Liver (tissue), 9 donors: ENCODE data around the gene DERL2. TPM values are rescaled to one million over a fixed set of nuclear protein-coding genes. Genes with fewer than 3 reads are reported as not detected.

Source experiments
- DNase-seq: peaks from one replicate; pipeline ENCODE4 v3.0.0-alpha.2; 2017; ENCODE audit warnings: low spot score
- H3K27ac ChIP-seq, 2 donors: one replicate each; pipeline ENCODE4 v1.7.0; 2013; ENCODE audit warnings: inconsistent platforms in 2 of 2, low read length in 2 of 2, control low read depth in 1 of 2, low read depth in 1 of 2, mild to moderate bottlenecking in 1 of 2
- H3K27me3 ChIP-seq, 4 donors: one replicate each; pipeline versions ENCODE4 v1.6.1 to v1.7.0; 2013; ENCODE audit warnings: low read length in 3 of 4, inconsistent platforms in 1 of 4, mild to moderate bottlenecking in 1 of 4, moderate library complexity in 1 of 4; ENCODE audit not compliant: control insufficient read depth in 4 of 4, insufficient read depth in 4 of 4
- H3K36me3 ChIP-seq, 4 donors: one replicate each; pipeline versions ENCODE4 v1.6.1 to v1.7.0; 2013; ENCODE audit warnings: low read length in 3 of 4, mild to moderate bottlenecking in 3 of 4, low read depth in 1 of 4, moderate library complexity in 1 of 4; ENCODE audit not compliant: control insufficient read depth in 4 of 4, insufficient read depth in 3 of 4
- H3K4me1 ChIP-seq, 4 donors: one replicate each; pipeline versions ENCODE4 v1.6.1 to v1.7.0; 2013; ENCODE audit warnings: low read length in 3 of 4, mild to moderate bottlenecking in 3 of 4, moderate library complexity in 1 of 4; ENCODE audit not compliant: control insufficient read depth in 4 of 4, insufficient read depth in 4 of 4
- H3K4me3 ChIP-seq, 3 donors: one replicate each; pipeline versions ENCODE4 v1.6.1 to v1.7.0; 2013; ENCODE audit warnings: low read length in 3 of 3, control low read depth in 1 of 3, low read depth in 1 of 3, mild to moderate bottlenecking in 1 of 3
- H3K9ac ChIP-seq, 2 donors: one replicate each; pipeline ENCODE4 v1.7.0; 2013; ENCODE audit warnings: low read length in 2 of 2, mild to moderate bottlenecking in 2 of 2, moderate library complexity in 2 of 2, control low read depth in 1 of 2, low read depth in 1 of 2
- H3K9me3 ChIP-seq, 4 donors: one replicate each; pipeline versions ENCODE4 v1.6.1 to v1.7.0; 2013; ENCODE audit warnings: low read length in 3 of 4; ENCODE audit not compliant: control insufficient read depth in 4 of 4
- EGR1 ChIP-seq, 2 donors: IDR thresholded peaks; 2 replicates each; pipeline ENCODE4 v1.6.1; 2016 to 2018; ENCODE audit warnings: antibody characterized with exemption in 2 of 2, low read depth in 2 of 2
- FOXA1 ChIP-seq: IDR thresholded peaks from 2 replicates; pipeline ENCODE4 v1.6.1; 2016; ENCODE audit warnings: antibody characterized with exemption
- FOXA2 ChIP-seq: IDR thresholded peaks from 2 replicates; pipeline ENCODE4 v1.6.1; 2016; ENCODE audit warnings: antibody characterized with exemption
- GABPA ChIP-seq, 2 donors: IDR thresholded peaks in 1 of 2; conservative IDR thresholded peaks in 1 of 2; 2 replicates each; pipeline ENCODE4 v1.6.1; 2016; ENCODE audit warnings: antibody characterized with exemption in 2 of 2, mild to moderate bottlenecking in 1 of 2, moderate library complexity in 1 of 2
- HNF4A ChIP-seq, 2 donors: conservative IDR thresholded peaks; 2 replicates each; pipeline ENCODE4 v1.6.1; 2016; ENCODE audit warnings: antibody characterized with exemption in 2 of 2, mild to moderate bottlenecking in 2 of 2
- HNF4G ChIP-seq: IDR thresholded peaks from 2 replicates; pipeline ENCODE4 v1.6.1; 2016; ENCODE audit warnings: antibody characterized with exemption
- JUND ChIP-seq, 2 donors: IDR thresholded peaks; 2 replicates each; pipeline ENCODE4 v1.6.1; 2016; ENCODE audit warnings: antibody characterized with exemption in 2 of 2
- NR2F2 ChIP-seq: IDR thresholded peaks from 2 replicates; pipeline ENCODE4 v1.6.1; 2016; ENCODE audit warnings: antibody characterized with exemption
- RAD21 ChIP-seq, 2 donors: IDR thresholded peaks; 2 replicates each; pipeline ENCODE4 v1.6.1; 2016; ENCODE audit warnings: antibody characterized with exemption in 2 of 2, mild to moderate bottlenecking in 2 of 2
- RXRA ChIP-seq, 2 donors: IDR thresholded peaks; 2 replicates each; pipeline ENCODE4 v1.6.1; 2017 to 2018; ENCODE audit warnings: antibody characterized with exemption in 2 of 2, mild to moderate bottlenecking in 1 of 2
- SP1 ChIP-seq: IDR thresholded peaks from 2 replicates; pipeline ENCODE4 v1.6.1; 2018; ENCODE audit warnings: antibody characterized with exemption, mild to moderate bottlenecking
- TAF1 ChIP-seq: conservative IDR thresholded peaks from 2 replicates; pipeline ENCODE4 v1.6.1; 2016; ENCODE audit warnings: antibody characterized with exemption, mild to moderate bottlenecking
- YY1 ChIP-seq: IDR thresholded peaks from 2 replicates; pipeline ENCODE4 v1.6.1; 2016; ENCODE audit warnings: antibody characterized with exemption, mild to moderate bottlenecking
- WGBS: extraction: QIAGEN DNeasy Blood & Tissue Kit; methylation state at CpG from one replicate; pipeline ENCODE4 v1.1.7; 2013; 5-methylcytosine and 5-hydroxymethylcytosine counted together
- polyA plus RNA-seq, 2 donors: library from polyadenylated mRNA; stranded (reverse) in 1 of 2; unstranded in 1 of 2; fragments of 200-250 nt in 1 of 2; fragments of >200 nt in 1 of 2; fragmentation: Nextera tagmentation in 1 of 2; extraction: Ambion mirVana in 1 of 2; gene quantifications; one replicate each; pipeline versions ENCODE4 v1.2.1 to v1.2.3, GENCODE V29; 2013 to 2015
- total RNA-seq, 2 donors: library from RNA; depleted of rRNA; stranded (reverse); fragments of >200 nt; gene quantifications; one replicate each; pipeline ENCODE4 v1.2.3, GENCODE V29; 2014
- TF ChIP-seq, protein P1 (sequence below): IDR thresholded peaks from 2 replicates; pipeline ENCODE4 v1.6.1; 2016; ENCODE audit warnings: antibody characterized with exemption
- TF ChIP-seq, protein P2 (sequence below): IDR thresholded peaks from 2 replicates; pipeline ENCODE4 v1.6.1; 2016; ENCODE audit warnings: antibody characterized with exemption
- TF ChIP-seq, protein P3 (sequence below): IDR thresholded peaks from 2 replicates; pipeline ENCODE4 v1.6.1; 2016; ENCODE audit warnings: antibody characterized with exemption, mild to moderate bottlenecking
- TF ChIP-seq, protein P4 (sequence below): fragments of 150-350 bp; IDR thresholded peaks from 2 replicates; pipeline ENCODE4 v1.5.1; 2017; ENCODE audit warnings: improper control_type of control experiment, low read depth, low read length; ENCODE audit not compliant: missing input control
- TF ChIP-seq, protein P5 (sequence below): IDR thresholded peaks from 2 replicates; pipeline ENCODE4 v1.6.1; 2016; ENCODE audit warnings: antibody characterized with exemption
- donor health status: healthy.
- donor health status: healthy.
- donor health status: healthy.
- donor health status: healthy.
- donor health status: healthy.

The DERL2 gene
- total and polyA plus RNA-seq, 4 donors = 35.8 to 75.3 (median 45.9) TPM

DNA sequence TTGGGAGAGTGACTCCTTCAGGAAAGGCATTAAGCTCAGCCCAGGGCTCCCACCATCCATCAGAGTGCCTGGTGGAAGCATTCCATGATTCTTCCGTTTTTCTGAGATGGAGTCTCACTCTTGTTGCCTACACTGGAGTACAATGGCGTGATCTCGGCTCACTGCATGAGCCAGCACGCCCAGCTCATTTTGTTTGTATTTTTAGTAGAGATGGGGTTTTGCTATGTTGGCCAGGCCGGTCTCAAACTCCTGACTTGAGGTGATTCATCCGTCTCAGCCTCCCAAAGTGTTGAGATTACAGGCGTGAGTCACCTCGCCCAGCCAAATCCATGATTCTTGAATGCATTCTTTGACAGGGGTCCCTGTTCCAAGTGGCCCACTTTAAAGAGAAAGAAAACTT, 23.5 kb upstream of the DERL2 start:
- TF ChIP-seq NR2F2 (no peak), JUND (IDR thresholded peaks at IDR 0.05) (no peak), FOXA2 (no peak), SP1 (no peak), RXRA (IDR thresholded peaks at IDR 0.05) (no peak), TAF1 (no peak), YY1 (no peak), EGR1 (IDR thresholded peaks at IDR 0.05; ENCODE audit: low read depth in 2 of 2) (no peak), HNF4A (conservative IDR thresholded peaks at IDR 0.05) (no peak), HNF4G (no peak), RAD21 (IDR thresholded peaks at IDR 0.05) (no peak), FOXA1 (no peak), GABPA (IDR thresholded peaks at IDR 0.05 in 1 of 2, conservative IDR thresholded peaks at IDR 0.05 in 1 of 2) (no peak)
- TF ChIP-seq, protein P1, sequence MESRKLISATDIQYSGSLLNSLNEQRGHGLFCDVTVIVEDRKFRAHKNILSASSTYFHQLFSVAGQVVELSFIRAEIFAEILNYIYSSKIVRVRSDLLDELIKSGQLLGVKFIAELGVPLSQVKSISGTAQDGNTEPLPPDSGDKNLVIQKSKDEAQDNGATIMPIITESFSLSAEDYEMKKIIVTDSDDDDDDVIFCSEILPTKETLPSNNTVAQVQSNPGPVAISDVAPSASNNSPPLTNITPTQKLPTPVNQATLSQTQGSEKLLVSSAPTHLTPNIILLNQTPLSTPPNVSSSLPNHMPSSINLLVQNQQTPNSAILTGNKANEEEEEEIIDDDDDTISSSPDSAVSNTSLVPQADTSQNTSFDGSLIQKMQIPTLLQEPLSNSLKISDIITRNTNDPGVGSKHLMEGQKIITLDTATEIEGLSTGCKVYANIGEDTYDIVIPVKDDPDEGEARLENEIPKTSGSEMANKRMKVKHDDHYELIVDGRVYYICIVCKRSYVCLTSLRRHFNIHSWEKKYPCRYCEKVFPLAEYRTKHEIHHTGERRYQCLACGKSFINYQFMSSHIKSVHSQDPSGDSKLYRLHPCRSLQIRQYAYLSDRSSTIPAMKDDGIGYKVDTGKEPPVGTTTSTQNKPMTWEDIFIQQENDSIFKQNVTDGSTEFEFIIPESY = no peak
- TF ChIP-seq, protein P2, sequence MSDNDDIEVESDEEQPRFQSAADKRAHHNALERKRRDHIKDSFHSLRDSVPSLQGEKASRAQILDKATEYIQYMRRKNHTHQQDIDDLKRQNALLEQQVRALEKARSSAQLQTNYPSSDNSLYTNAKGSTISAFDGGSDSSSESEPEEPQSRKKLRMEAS = no peak
- TF ChIP-seq, protein P3, sequence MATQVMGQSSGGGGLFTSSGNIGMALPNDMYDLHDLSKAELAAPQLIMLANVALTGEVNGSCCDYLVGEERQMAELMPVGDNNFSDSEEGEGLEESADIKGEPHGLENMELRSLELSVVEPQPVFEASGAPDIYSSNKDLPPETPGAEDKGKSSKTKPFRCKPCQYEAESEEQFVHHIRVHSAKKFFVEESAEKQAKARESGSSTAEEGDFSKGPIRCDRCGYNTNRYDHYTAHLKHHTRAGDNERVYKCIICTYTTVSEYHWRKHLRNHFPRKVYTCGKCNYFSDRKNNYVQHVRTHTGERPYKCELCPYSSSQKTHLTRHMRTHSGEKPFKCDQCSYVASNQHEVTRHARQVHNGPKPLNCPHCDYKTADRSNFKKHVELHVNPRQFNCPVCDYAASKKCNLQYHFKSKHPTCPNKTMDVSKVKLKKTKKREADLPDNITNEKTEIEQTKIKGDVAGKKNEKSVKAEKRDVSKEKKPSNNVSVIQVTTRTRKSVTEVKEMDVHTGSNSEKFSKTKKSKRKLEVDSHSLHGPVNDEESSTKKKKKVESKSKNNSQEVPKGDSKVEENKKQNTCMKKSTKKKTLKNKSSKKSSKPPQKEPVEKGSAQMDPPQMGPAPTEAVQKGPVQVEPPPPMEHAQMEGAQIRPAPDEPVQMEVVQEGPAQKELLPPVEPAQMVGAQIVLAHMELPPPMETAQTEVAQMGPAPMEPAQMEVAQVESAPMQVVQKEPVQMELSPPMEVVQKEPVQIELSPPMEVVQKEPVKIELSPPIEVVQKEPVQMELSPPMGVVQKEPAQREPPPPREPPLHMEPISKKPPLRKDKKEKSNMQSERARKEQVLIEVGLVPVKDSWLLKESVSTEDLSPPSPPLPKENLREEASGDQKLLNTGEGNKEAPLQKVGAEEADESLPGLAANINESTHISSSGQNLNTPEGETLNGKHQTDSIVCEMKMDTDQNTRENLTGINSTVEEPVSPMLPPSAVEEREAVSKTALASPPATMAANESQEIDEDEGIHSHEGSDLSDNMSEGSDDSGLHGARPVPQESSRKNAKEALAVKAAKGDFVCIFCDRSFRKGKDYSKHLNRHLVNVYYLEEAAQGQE = no peak
- TF ChIP-seq, protein P4, sequence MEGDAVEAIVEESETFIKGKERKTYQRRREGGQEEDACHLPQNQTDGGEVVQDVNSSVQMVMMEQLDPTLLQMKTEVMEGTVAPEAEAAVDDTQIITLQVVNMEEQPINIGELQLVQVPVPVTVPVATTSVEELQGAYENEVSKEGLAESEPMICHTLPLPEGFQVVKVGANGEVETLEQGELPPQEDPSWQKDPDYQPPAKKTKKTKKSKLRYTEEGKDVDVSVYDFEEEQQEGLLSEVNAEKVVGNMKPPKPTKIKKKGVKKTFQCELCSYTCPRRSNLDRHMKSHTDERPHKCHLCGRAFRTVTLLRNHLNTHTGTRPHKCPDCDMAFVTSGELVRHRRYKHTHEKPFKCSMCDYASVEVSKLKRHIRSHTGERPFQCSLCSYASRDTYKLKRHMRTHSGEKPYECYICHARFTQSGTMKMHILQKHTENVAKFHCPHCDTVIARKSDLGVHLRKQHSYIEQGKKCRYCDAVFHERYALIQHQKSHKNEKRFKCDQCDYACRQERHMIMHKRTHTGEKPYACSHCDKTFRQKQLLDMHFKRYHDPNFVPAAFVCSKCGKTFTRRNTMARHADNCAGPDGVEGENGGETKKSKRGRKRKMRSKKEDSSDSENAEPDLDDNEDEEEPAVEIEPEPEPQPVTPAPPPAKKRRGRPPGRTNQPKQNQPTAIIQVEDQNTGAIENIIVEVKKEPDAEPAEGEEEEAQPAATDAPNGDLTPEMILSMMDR = no peak
- TF ChIP-seq, protein P5, sequence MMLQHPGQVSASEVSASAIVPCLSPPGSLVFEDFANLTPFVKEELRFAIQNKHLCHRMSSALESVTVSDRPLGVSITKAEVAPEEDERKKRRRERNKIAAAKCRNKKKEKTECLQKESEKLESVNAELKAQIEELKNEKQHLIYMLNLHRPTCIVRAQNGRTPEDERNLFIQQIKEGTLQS = no peak
- H3K36me3 ChIP-seq = no peaks in the 10 kb centered on the region
- H3K27me3 ChIP-seq = no peaks in the 10 kb centered on the region
- no peak overlapping the region for H3K4me3 ChIP-seq
- no peaks in the 10 kb centered on the region for H3K4me1 ChIP-seq
- DNase-seq = no peak
- no peak overlapping the region for H3K27ac ChIP-seq
- WGBS = 84% methylated on average over 8 of the region's 8 CpGs
- H3K9me3 ChIP-seq = no peaks in the 10 kb centered on the region
- no peak overlapping the region for H3K9ac ChIP-seq
